Liver (tissue), 9 donors: ENCODE data around the gene OR10J1. TPM values are rescaled to one million over a fixed set of nuclear protein-coding genes. Genes with fewer than 3 reads are reported as not detected.

Experiments
- DNase-seq: peaks from one replicate; pipeline ENCODE4 v3.0.0-alpha.2; 2017; ENCODE audit warnings: low spot score
- H3K27ac ChIP-seq, 2 donors: one replicate each; pipeline ENCODE4 v1.7.0; 2013; ENCODE audit warnings: inconsistent platforms in 2 of 2, low read length in 2 of 2, control low read depth in 1 of 2, low read depth in 1 of 2, mild to moderate bottlenecking in 1 of 2
- H3K27me3 ChIP-seq, 4 donors: one replicate each; pipeline versions ENCODE4 v1.6.1 to v1.7.0; 2013; ENCODE audit warnings: low read length in 3 of 4, inconsistent platforms in 1 of 4, mild to moderate bottlenecking in 1 of 4, moderate library complexity in 1 of 4; ENCODE audit not compliant: control insufficient read depth in 4 of 4, insufficient read depth in 4 of 4
- H3K36me3 ChIP-seq, 4 donors: one replicate each; pipeline versions ENCODE4 v1.6.1 to v1.7.0; 2013; ENCODE audit warnings: low read length in 3 of 4, mild to moderate bottlenecking in 3 of 4, low read depth in 1 of 4, moderate library complexity in 1 of 4; ENCODE audit not compliant: control insufficient read depth in 4 of 4, insufficient read depth in 3 of 4
- H3K4me1 ChIP-seq, 4 donors: one replicate each; pipeline versions ENCODE4 v1.6.1 to v1.7.0; 2013; ENCODE audit warnings: low read length in 3 of 4, mild to moderate bottlenecking in 3 of 4, moderate library complexity in 1 of 4; ENCODE audit not compliant: control insufficient read depth in 4 of 4, insufficient read depth in 4 of 4
- H3K4me3 ChIP-seq, 3 donors: one replicate each; pipeline versions ENCODE4 v1.6.1 to v1.7.0; 2013; ENCODE audit warnings: low read length in 3 of 3, control low read depth in 1 of 3, low read depth in 1 of 3, mild to moderate bottlenecking in 1 of 3
- H3K9ac ChIP-seq, 2 donors: one replicate each; pipeline ENCODE4 v1.7.0; 2013; ENCODE audit warnings: low read length in 2 of 2, mild to moderate bottlenecking in 2 of 2, moderate library complexity in 2 of 2, control low read depth in 1 of 2, low read depth in 1 of 2
- H3K9me3 ChIP-seq, 4 donors: one replicate each; pipeline versions ENCODE4 v1.6.1 to v1.7.0; 2013; ENCODE audit warnings: low read length in 3 of 4; ENCODE audit not compliant: control insufficient read depth in 4 of 4
- EGR1 ChIP-seq, 2 donors: IDR thresholded peaks; 2 replicates each; pipeline ENCODE4 v1.6.1; 2016 to 2018; ENCODE audit warnings: antibody characterized with exemption in 2 of 2, low read depth in 2 of 2
- FOXA1 ChIP-seq: IDR thresholded peaks from 2 replicates; pipeline ENCODE4 v1.6.1; 2016; ENCODE audit warnings: antibody characterized with exemption
- FOXA2 ChIP-seq: IDR thresholded peaks from 2 replicates; pipeline ENCODE4 v1.6.1; 2016; ENCODE audit warnings: antibody characterized with exemption
- GABPA ChIP-seq, 2 donors: IDR thresholded peaks in 1 of 2; conservative IDR thresholded peaks in 1 of 2; 2 replicates each; pipeline ENCODE4 v1.6.1; 2016; ENCODE audit warnings: antibody characterized with exemption in 2 of 2, mild to moderate bottlenecking in 1 of 2, moderate library complexity in 1 of 2
- HNF4A ChIP-seq, 2 donors: conservative IDR thresholded peaks; 2 replicates each; pipeline ENCODE4 v1.6.1; 2016; ENCODE audit warnings: antibody characterized with exemption in 2 of 2, mild to moderate bottlenecking in 2 of 2
- HNF4G ChIP-seq: IDR thresholded peaks from 2 replicates; pipeline ENCODE4 v1.6.1; 2016; ENCODE audit warnings: antibody characterized with exemption
- JUND ChIP-seq, 2 donors: IDR thresholded peaks; 2 replicates each; pipeline ENCODE4 v1.6.1; 2016; ENCODE audit warnings: antibody characterized with exemption in 2 of 2
- NR2F2 ChIP-seq: IDR thresholded peaks from 2 replicates; pipeline ENCODE4 v1.6.1; 2016; ENCODE audit warnings: antibody characterized with exemption
- RAD21 ChIP-seq, 2 donors: IDR thresholded peaks; 2 replicates each; pipeline ENCODE4 v1.6.1; 2016; ENCODE audit warnings: antibody characterized with exemption in 2 of 2, mild to moderate bottlenecking in 2 of 2
- RXRA ChIP-seq, 2 donors: IDR thresholded peaks; 2 replicates each; pipeline ENCODE4 v1.6.1; 2017 to 2018; ENCODE audit warnings: antibody characterized with exemption in 2 of 2, mild to moderate bottlenecking in 1 of 2
- SP1 ChIP-seq: IDR thresholded peaks from 2 replicates; pipeline ENCODE4 v1.6.1; 2018; ENCODE audit warnings: antibody characterized with exemption, mild to moderate bottlenecking
- TAF1 ChIP-seq: conservative IDR thresholded peaks from 2 replicates; pipeline ENCODE4 v1.6.1; 2016; ENCODE audit warnings: antibody characterized with exemption, mild to moderate bottlenecking
- YY1 ChIP-seq: IDR thresholded peaks from 2 replicates; pipeline ENCODE4 v1.6.1; 2016; ENCODE audit warnings: antibody characterized with exemption, mild to moderate bottlenecking
- WGBS: extraction: QIAGEN DNeasy Blood & Tissue Kit; methylation state at CpG from one replicate; pipeline ENCODE4 v1.1.7; 2013; 5-methylcytosine and 5-hydroxymethylcytosine counted together
- polyA plus RNA-seq, 2 donors: library from polyadenylated mRNA; stranded (reverse) in 1 of 2; unstranded in 1 of 2; fragments of 200-250 nt in 1 of 2; fragments of >200 nt in 1 of 2; fragmentation: Nextera tagmentation in 1 of 2; extraction: Ambion mirVana in 1 of 2; gene quantifications; one replicate each; pipeline versions ENCODE4 v1.2.1 to v1.2.3, GENCODE V29; 2013 to 2015
- total RNA-seq, 2 donors: library from RNA; depleted of rRNA; stranded (reverse); fragments of >200 nt; gene quantifications; one replicate each; pipeline ENCODE4 v1.2.3, GENCODE V29; 2014
- TF ChIP-seq, protein P1 (sequence below): IDR thresholded peaks from 2 replicates; pipeline ENCODE4 v1.6.1; 2016; ENCODE audit warnings: antibody characterized with exemption
- TF ChIP-seq, protein P2 (sequence below): fragments of 150-350 bp; IDR thresholded peaks from 2 replicates; pipeline ENCODE4 v1.5.1; 2017; ENCODE audit warnings: improper control_type of control experiment, low read depth, low read length; ENCODE audit not compliant: missing input control
- TF ChIP-seq, protein P3 (sequence below): IDR thresholded peaks from 2 replicates; pipeline ENCODE4 v1.6.1; 2016; ENCODE audit warnings: antibody characterized with exemption
- TF ChIP-seq, protein P4 (sequence below): IDR thresholded peaks from 2 replicates; pipeline ENCODE4 v1.6.1; 2016; ENCODE audit warnings: antibody characterized with exemption
- TF ChIP-seq, protein P5 (sequence below): IDR thresholded peaks from 2 replicates; pipeline ENCODE4 v1.6.1; 2016; ENCODE audit warnings: antibody characterized with exemption, mild to moderate bottlenecking
- donor health status: healthy.
- donor health status: healthy.
- donor health status: healthy.
- donor health status: healthy.
- donor health status: healthy.

Gene OR10J1
- total and polyA plus RNA-seq, 4 donors: not detected

DNA sequence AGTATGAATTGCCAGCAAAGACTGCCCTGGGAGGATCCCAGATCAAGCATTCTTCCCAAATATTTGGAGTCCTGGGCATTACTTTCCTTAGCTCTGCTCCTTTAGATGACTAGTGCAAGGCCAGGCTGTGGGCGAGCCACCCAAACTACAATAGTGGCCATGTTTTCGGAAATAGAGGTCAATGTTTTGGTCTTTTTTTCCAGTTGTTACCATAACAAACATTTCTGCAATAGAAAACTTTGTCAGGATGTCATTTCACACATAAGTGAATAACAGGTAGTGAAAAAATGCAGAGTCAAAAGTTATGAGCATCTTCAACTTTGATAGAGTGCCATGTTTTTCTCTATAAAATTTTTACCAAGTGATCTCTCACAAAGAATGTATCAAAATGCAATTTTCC is 32.7 kb upstream of the OR10J1 start:
- Histone ChIP-seq H3K9me3 (peaks cover 0 to 2% (median 0%) of the 10 kb centered on the region in 4 donors), H3K4me1 (no peaks in the 10 kb centered on the region), H3K27ac (no peak overlapping the region), H3K27me3 (no peaks in the 10 kb centered on the region), H3K36me3 (no peaks in the 10 kb centered on the region), H3K9ac (no peak overlapping the region), H3K4me3 (no peak overlapping the region)
- no peak for TF ChIP-seq SP1
- TF ChIP-seq EGR1 (IDR thresholded peaks at IDR 0.05; ENCODE audit: low read depth in 2 of 2): no peak
- TF ChIP-seq, protein P1, sequence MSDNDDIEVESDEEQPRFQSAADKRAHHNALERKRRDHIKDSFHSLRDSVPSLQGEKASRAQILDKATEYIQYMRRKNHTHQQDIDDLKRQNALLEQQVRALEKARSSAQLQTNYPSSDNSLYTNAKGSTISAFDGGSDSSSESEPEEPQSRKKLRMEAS: no peak
- TF ChIP-seq RAD21 (IDR thresholded peaks at IDR 0.05): no peak
- TF ChIP-seq NR2F2: no peak
- TF ChIP-seq FOXA1: no peak
- TF ChIP-seq, protein P2, sequence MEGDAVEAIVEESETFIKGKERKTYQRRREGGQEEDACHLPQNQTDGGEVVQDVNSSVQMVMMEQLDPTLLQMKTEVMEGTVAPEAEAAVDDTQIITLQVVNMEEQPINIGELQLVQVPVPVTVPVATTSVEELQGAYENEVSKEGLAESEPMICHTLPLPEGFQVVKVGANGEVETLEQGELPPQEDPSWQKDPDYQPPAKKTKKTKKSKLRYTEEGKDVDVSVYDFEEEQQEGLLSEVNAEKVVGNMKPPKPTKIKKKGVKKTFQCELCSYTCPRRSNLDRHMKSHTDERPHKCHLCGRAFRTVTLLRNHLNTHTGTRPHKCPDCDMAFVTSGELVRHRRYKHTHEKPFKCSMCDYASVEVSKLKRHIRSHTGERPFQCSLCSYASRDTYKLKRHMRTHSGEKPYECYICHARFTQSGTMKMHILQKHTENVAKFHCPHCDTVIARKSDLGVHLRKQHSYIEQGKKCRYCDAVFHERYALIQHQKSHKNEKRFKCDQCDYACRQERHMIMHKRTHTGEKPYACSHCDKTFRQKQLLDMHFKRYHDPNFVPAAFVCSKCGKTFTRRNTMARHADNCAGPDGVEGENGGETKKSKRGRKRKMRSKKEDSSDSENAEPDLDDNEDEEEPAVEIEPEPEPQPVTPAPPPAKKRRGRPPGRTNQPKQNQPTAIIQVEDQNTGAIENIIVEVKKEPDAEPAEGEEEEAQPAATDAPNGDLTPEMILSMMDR: no peak
- TF ChIP-seq RXRA (IDR thresholded peaks at IDR 0.05): no peak
- TF ChIP-seq, protein P3, sequence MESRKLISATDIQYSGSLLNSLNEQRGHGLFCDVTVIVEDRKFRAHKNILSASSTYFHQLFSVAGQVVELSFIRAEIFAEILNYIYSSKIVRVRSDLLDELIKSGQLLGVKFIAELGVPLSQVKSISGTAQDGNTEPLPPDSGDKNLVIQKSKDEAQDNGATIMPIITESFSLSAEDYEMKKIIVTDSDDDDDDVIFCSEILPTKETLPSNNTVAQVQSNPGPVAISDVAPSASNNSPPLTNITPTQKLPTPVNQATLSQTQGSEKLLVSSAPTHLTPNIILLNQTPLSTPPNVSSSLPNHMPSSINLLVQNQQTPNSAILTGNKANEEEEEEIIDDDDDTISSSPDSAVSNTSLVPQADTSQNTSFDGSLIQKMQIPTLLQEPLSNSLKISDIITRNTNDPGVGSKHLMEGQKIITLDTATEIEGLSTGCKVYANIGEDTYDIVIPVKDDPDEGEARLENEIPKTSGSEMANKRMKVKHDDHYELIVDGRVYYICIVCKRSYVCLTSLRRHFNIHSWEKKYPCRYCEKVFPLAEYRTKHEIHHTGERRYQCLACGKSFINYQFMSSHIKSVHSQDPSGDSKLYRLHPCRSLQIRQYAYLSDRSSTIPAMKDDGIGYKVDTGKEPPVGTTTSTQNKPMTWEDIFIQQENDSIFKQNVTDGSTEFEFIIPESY: no peak
- TF ChIP-seq JUND (IDR thresholded peaks at IDR 0.05): no peak
- TF ChIP-seq HNF4A (conservative IDR thresholded peaks at IDR 0.05): no peak
- TF ChIP-seq FOXA2: no peak
- no peak for TF ChIP-seq HNF4G
- TF ChIP-seq, protein P4, sequence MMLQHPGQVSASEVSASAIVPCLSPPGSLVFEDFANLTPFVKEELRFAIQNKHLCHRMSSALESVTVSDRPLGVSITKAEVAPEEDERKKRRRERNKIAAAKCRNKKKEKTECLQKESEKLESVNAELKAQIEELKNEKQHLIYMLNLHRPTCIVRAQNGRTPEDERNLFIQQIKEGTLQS: no peak
- TF ChIP-seq, protein P5, sequence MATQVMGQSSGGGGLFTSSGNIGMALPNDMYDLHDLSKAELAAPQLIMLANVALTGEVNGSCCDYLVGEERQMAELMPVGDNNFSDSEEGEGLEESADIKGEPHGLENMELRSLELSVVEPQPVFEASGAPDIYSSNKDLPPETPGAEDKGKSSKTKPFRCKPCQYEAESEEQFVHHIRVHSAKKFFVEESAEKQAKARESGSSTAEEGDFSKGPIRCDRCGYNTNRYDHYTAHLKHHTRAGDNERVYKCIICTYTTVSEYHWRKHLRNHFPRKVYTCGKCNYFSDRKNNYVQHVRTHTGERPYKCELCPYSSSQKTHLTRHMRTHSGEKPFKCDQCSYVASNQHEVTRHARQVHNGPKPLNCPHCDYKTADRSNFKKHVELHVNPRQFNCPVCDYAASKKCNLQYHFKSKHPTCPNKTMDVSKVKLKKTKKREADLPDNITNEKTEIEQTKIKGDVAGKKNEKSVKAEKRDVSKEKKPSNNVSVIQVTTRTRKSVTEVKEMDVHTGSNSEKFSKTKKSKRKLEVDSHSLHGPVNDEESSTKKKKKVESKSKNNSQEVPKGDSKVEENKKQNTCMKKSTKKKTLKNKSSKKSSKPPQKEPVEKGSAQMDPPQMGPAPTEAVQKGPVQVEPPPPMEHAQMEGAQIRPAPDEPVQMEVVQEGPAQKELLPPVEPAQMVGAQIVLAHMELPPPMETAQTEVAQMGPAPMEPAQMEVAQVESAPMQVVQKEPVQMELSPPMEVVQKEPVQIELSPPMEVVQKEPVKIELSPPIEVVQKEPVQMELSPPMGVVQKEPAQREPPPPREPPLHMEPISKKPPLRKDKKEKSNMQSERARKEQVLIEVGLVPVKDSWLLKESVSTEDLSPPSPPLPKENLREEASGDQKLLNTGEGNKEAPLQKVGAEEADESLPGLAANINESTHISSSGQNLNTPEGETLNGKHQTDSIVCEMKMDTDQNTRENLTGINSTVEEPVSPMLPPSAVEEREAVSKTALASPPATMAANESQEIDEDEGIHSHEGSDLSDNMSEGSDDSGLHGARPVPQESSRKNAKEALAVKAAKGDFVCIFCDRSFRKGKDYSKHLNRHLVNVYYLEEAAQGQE: no peak
- 94% methylated on average over 2 of the region's 2 CpGs for WGBS
- no peak for DNase-seq

DNA sequence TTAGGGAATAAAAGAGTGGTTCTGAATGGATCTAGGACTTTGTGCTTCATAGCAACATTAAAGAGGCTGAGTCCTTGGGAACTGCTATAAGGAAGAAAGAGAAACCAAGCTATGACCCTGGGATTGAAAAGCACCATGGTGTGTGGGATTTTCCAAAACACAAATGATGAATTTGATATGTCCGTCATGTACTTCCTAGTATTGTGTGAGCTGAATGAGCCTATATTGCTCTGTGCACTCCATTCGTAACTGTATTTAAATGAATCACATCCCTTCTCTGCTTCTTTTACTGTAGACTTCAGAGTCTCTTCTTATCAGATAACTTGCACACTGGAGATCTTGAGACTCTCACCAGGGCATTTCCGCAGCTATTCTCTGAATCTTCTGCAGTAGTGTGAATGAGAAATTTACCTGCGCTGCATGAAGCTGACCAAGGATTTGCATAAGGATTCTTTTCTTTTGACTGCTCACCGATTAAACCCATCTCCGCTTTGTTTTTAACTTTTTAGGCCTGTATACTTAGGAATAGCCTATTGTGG is 30.6 kb upstream of the OR10J1 start:
- Histone ChIP-seq H3K9ac (no peak overlapping the region), H3K36me3 (no peaks in the 10 kb centered on the region), H3K27me3 (no peaks in the 10 kb centered on the region), H3K4me1 (no peaks in the 10 kb centered on the region), H3K27ac (no peak overlapping the region), H3K4me3 (no peak overlapping the region), H3K9me3 (no peaks in the 10 kb centered on the region)
- DNase-seq: no peak
- 86% methylated on average over 6 of the region's 6 CpGs for WGBS
- TF ChIP-seq SP1 (no peak), RAD21 (IDR thresholded peaks at IDR 0.05) (no peak), RXRA (IDR thresholded peaks at IDR 0.05) (no peak), EGR1 (IDR thresholded peaks at IDR 0.05; ENCODE audit: low read depth in 2 of 2) (no peak), HNF4G (no peak), NR2F2 (no peak), HNF4A (conservative IDR thresholded peaks at IDR 0.05) (no peak), FOXA2 (no peak), GABPA (IDR thresholded peaks at IDR 0.05 in 1 of 2, conservative IDR thresholded peaks at IDR 0.05 in 1 of 2) (no peak), JUND (IDR thresholded peaks at IDR 0.05) (no peak), YY1 (no peak), TAF1 (no peak)
- TF ChIP-seq, protein P1: no peak
- TF ChIP-seq, protein P4: no peak
- TF ChIP-seq, protein P5: no peak
